Upper lobe of right lung (tissue), 1 donor: ENCODE measurements around the gene ETNK1. TPM values are rescaled to one million over a fixed set of nuclear protein-coding genes. Genes with fewer than 3 reads are reported as not detected.

Source experiments
- ATAC-seq: fragments of 200-7000 bp; cut with Tn5 transposase; one replicate; pipeline ENCODE4 v1.9.1; 2020; ENCODE audit warnings: mild to moderate bottlenecking, moderate library complexity
- DNase-seq: peaks from one replicate; pipeline ENCODE4 v3.0.0-alpha.2; 2020
- H3K27ac ChIP-seq: fragments of 200-600 bp; one replicate; pipeline ENCODE4 v1.8.0; 2022
- H3K27me3 ChIP-seq: fragments of 200-600 bp; one replicate; pipeline ENCODE4 v1.8.0; 2022; ENCODE audit warnings: mild to moderate bottlenecking
- H3K36me3 ChIP-seq: fragments of 200-600 bp; one replicate; pipeline ENCODE4 v1.8.0; 2022
- H3K4me1 ChIP-seq: fragments of 200-600 bp; one replicate; pipeline ENCODE4 v1.8.0; 2022
- H3K4me3 ChIP-seq: fragments of 200-600 bp; one replicate; pipeline ENCODE4 v1.8.0; 2022; ENCODE audit warnings: mild to moderate bottlenecking
- H3K9me3 ChIP-seq: fragments of 200-600 bp; one replicate; pipeline ENCODE4 v1.8.0; 2022
- CTCF ChIP-seq: fragments of 200-600 bp; IDR thresholded peaks from one replicate; pipeline ENCODE4 v1.8.0; 2022; ENCODE audit warnings: antibody characterized with exemption
- intact Hi-C: fragments of 100-400 bp; cut with DNase I; formaldehyde crosslinking; loops from one replicate; pipeline ENCODE4 v1.11.0; 2022
- total RNA-seq: library from RNA; stranded (reverse); fragmentation: NEBNext Ultra II Directional; extraction: Animal tissue kit (Norgen Biotek cat#: 25700); gene quantifications from one replicate; pipeline ENCODE4 v1.2.1, GENCODE V29; 2021
- donor health status: DM: no; HTN: yes; CAD: no; lungs with severe emphysema.

ETNK1 gene
- total RNA-seq, 1 donor from 2014 or later: 86.2 TPM

GRCh38 chr12:22731236-22731635 is 106.3 kb downstream of the ETNK1 start:
- no peak for ATAC-seq
- Histone ChIP-seq H3K9me3 (no peaks in the 10 kb centered on the region), H3K27me3 (no peaks in the 10 kb centered on the region), H3K4me3 (no peak overlapping the region), H3K36me3 (no peaks in the 10 kb centered on the region), H3K27ac (no peak overlapping the region), H3K4me1 (peaks cover 11% of the 10 kb centered on the region)
- DNase-seq: no peak
- no peak for TF ChIP-seq CTCF
- intact Hi-C loops: no loop called here

GRCh38 chr12:22733756-22734155 is 108.8 kb downstream of the ETNK1 start:
- Histone ChIP-seq H3K27ac (no peak overlapping the region), H3K36me3 (no peaks in the 10 kb centered on the region), H3K9me3 (no peaks in the 10 kb centered on the region), H3K4me1 (peaks cover 11% of the 10 kb centered on the region), H3K27me3 (no peaks in the 10 kb centered on the region), H3K4me3 (no peak overlapping the region)
- TF ChIP-seq CTCF: no peak
- intact Hi-C loops: no loop called here
- DNase-seq (no peak), ATAC-seq (no peak)

GRCh38 chr12:22738945-22739344 is 114.0 kb downstream of the ETNK1 start:
- Histone ChIP-seq H3K27me3 (no peaks in the 10 kb centered on the region), H3K36me3 (no peaks in the 10 kb centered on the region), H3K27ac (no peak overlapping the region), H3K4me1 (no peaks in the 10 kb centered on the region), H3K4me3 (no peak overlapping the region), H3K9me3 (no peaks in the 10 kb centered on the region)
- no peak for ATAC-seq
- DNase-seq: no peak
- intact Hi-C loops: no loop called here
- no peak for TF ChIP-seq CTCF

Other genes starting within 250 kb of the ETNK1 start
- 38.0 TPM for gene C2CD5, start 80.6 kb upstream of the ETNK1 start, total RNA-seq